Neural cell (in vitro differentiated cells): ENCODE results near the gene RYR1. TPM values are rescaled to one million over a fixed set of nuclear protein-coding genes. Genes with fewer than 3 reads are reported as not detected.
A peak's percentile ranks its signal among the peaks of the same experiment; 100 is the strongest.

Experiments
- H2AFZ ChIP-seq: fragments of 200-600, 300-800 bp; sonication (generic), shearing (Covaris generic); 2 replicates; pipeline ENCODE4 v1.6.0; 2014; ENCODE audit warnings: low read depth, mild to moderate bottlenecking, antibody characterized with exemption, low read length, moderate library complexity
- H3F3A ChIP-seq: fragments of 200-600 bp; shearing (Covaris generic); 2 replicates; pipeline ENCODE4 v1.6.1; 2016; ENCODE audit warnings: mild to moderate bottlenecking, moderate library complexity, mixed read lengths, antibody characterized with exemption, low read length; ENCODE audit not compliant: insufficient read depth, poor library complexity, severe bottlenecking
- H3K27ac ChIP-seq: fragments of 200-600, 300-800 bp; sonication (generic), shearing (Covaris generic); 2 replicates; pipeline ENCODE4 v1.5.1; 2014; ENCODE audit warnings: mild to moderate bottlenecking, low read length, moderate library complexity
- H3K27me3 ChIP-seq: fragments of 300-800, 200-600 bp; sonication (generic), shearing (Covaris generic); 2 replicates; pipeline ENCODE4 v1.6.0; 2014; ENCODE audit warnings: mild to moderate bottlenecking, low read depth, low read length, moderate library complexity; ENCODE audit not compliant: insufficient read depth
- H3K36me3 ChIP-seq: fragments of 300-800, 200-600 bp; sonication (generic), shearing (Covaris generic); 2 replicates; pipeline ENCODE4 v1.5.1; 2014; ENCODE audit warnings: mild to moderate bottlenecking, antibody characterized with exemption, low read length, moderate library complexity; ENCODE audit not compliant: insufficient read depth
- H3K4me2 ChIP-seq: fragments of 300-800, 200-600 bp; sonication (generic), shearing (Covaris generic); 2 replicates; pipeline ENCODE4 v1.6.0; 2014; ENCODE audit warnings: mild to moderate bottlenecking, low read length
- H3K4me3 ChIP-seq: fragments of 300-800, 200-600 bp; sonication (generic), shearing (Covaris generic); 2 replicates; pipeline ENCODE4 v1.5.1; 2014; ENCODE audit warnings: mild to moderate bottlenecking, low read length, moderate library complexity
- H3K79me2 ChIP-seq: fragments of 200-600 bp; shearing (Covaris generic); replicated peaks from 2 replicates; pipeline ENCODE4 v1.6.0; 2014; ENCODE audit warnings: mild to moderate bottlenecking, low read length, moderate library complexity; ENCODE audit not compliant: insufficient read depth
- H3K9ac ChIP-seq: fragments of 300-800, 200-600 bp; sonication (generic), shearing (Covaris generic); 2 replicates; pipeline ENCODE4 v1.6.1; 2016; ENCODE audit warnings: mild to moderate bottlenecking, low read length, mixed read lengths
- H3K9me2 ChIP-seq: fragments of 200-600 bp; shearing (Covaris generic); 2 replicates; pipeline ENCODE4 v1.6.1; 2016; ENCODE audit warnings: mild to moderate bottlenecking, low read length, mixed read lengths; ENCODE audit not compliant: insufficient read depth
- H3K9me3 ChIP-seq: fragments of 200-600, 300-800 bp; sonication (generic), shearing (Covaris generic); 2 replicates; pipeline ENCODE4 v1.6.1; 2016; ENCODE audit warnings: mild to moderate bottlenecking, mixed run types, low read length, moderate library complexity, mixed read lengths
- H4K20me1 ChIP-seq: fragments of 200-600 bp; shearing (Covaris generic); 2 replicates; pipeline ENCODE4 v1.6.1; 2016; ENCODE audit warnings: mild to moderate bottlenecking, mixed run types; ENCODE audit not compliant: insufficient read depth
- EP300 ChIP-seq: fragments of 450-650 bp; conservative IDR thresholded peaks from 2 replicates; pipeline ENCODE4 v1.6.1; 2014; ENCODE audit warnings: antibody characterized with exemption, mild to moderate bottlenecking, moderate library complexity; ENCODE audit not compliant: poor library complexity, severe bottlenecking
- EZH2 ChIP-seq: fragments of 200-600, 300-800 bp; shearing (Covaris generic), sonication (generic); IDR thresholded peaks from 2 replicates; pipeline ENCODE4 v1.6.1; 2014; ENCODE audit warnings: antibody characterized with exemption, low read length, borderline replicate concordance, mild to moderate bottlenecking; ENCODE audit not compliant: insufficient read depth, poor library complexity, severe bottlenecking
- MXI1 ChIP-seq: fragments of 450-650 bp; conservative IDR thresholded peaks from 2 replicates; pipeline ENCODE4 v1.6.1; 2014; ENCODE audit warnings: antibody characterized with exemption, mild to moderate bottlenecking; ENCODE audit not compliant: poor library complexity, severe bottlenecking
- POLR2AphosphoS5 ChIP-seq: IDR thresholded peaks from 2 replicates; pipeline ENCODE4 v1.6.1; 2012
- SMC3 ChIP-seq: fragments of 450-650 bp; conservative IDR thresholded peaks from 2 replicates; pipeline ENCODE4 v1.6.1; 2014; ENCODE audit warnings: antibody characterized with exemption, mild to moderate bottlenecking, moderate library complexity; ENCODE audit not compliant: poor library complexity
- TAF1 ChIP-seq: IDR thresholded peaks from 2 replicates; pipeline ENCODE4 v1.6.1; 2012; ENCODE audit warnings: low read depth
- polyA plus RNA-seq: library from polyadenylated mRNA; depleted of rRNA; stranded (reverse); fragments of >200 nt; gene quantifications from 2 replicates; pipeline ENCODE4 v1.2.3, GENCODE V29; 2014
- TF ChIP-seq, protein P1 (sequence below): fragments of 450-650 bp; IDR thresholded peaks from 2 replicates; pipeline ENCODE4 v1.5.1; 2014; ENCODE audit warnings: antibody characterized with exemption, mild to moderate bottlenecking, moderate library complexity; ENCODE audit not compliant: poor library complexity, severe bottlenecking
- TF ChIP-seq, protein P2 (sequence below): IDR thresholded peaks from 2 replicates; pipeline ENCODE4 v1.6.1; 2012; ENCODE audit warnings: borderline replicate concordance

Gene RYR1
- polyA plus RNA-seq, 1 donor from 2014 or later = 0.69 TPM

DNA sequence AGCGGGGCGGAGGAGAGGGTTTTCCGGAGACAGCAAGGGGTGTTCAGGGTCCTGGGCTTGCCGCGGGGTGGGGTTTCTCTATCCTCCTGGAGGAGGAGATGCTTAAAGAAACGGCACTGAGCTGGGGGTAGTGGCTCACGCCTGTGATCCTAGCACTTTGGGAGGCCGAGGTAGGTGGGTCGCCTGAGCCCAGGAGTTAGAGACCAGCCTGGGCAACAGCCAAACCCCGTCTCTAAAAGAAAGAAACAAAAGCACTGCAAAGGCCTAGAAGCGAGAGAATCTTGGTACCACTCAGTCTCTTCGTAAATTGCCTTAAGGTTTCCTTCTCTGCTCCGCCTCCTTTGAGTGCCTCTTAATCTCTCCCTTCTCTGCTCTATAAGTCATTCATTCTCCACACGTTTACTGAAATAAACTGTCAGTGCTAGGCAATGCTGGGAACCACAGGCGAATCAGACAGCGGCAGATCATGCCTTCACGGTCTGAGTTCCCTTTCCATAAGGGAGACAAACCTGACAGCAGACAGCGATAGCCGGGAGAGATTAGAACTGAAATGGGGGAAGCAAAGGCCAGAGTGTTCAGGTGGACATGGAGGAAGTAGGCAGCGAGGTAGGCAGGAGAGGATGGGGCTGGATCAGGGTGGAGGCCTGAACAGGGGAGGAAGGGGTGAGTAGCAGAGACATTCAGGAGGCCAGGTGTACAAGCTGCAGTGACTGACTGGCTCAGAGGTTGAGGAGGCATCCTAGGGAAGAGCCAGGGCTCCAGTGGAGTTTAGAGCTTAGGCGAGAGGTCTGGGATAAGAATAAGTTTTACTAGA is 186.1 kb downstream of the RYR1 start:
- Histone ChIP-seq H3K27me3 (no peaks in the 10 kb centered on the region), H3K9me2 (no peaks in the 10 kb centered on the region), H3K4me2 (peak overlapping the region; percentile 97), H3F3A (no peaks in the 10 kb centered on the region), H2AFZ (peak overlapping the region; percentile 45), H3K79me2 (peaks cover 11% of the 10 kb centered on the region), H3K4me3 (peak overlapping the region; percentile 76), H3K9me3 (no peaks in the 10 kb centered on the region), H4K20me1 (no peaks in the 10 kb centered on the region), H3K27ac (peak overlapping the region; percentile 62), H3K36me3 (no peaks in the 10 kb centered on the region), H3K9ac (peak overlapping the region; percentile 84)
- TF ChIP-seq TAF1 (no peak), EP300 (no peak), MXI1 (no peak), EZH2 (no peak), POLR2AphosphoS5 (no peak), SMC3 (no peak)
- TF ChIP-seq, protein P1, sequence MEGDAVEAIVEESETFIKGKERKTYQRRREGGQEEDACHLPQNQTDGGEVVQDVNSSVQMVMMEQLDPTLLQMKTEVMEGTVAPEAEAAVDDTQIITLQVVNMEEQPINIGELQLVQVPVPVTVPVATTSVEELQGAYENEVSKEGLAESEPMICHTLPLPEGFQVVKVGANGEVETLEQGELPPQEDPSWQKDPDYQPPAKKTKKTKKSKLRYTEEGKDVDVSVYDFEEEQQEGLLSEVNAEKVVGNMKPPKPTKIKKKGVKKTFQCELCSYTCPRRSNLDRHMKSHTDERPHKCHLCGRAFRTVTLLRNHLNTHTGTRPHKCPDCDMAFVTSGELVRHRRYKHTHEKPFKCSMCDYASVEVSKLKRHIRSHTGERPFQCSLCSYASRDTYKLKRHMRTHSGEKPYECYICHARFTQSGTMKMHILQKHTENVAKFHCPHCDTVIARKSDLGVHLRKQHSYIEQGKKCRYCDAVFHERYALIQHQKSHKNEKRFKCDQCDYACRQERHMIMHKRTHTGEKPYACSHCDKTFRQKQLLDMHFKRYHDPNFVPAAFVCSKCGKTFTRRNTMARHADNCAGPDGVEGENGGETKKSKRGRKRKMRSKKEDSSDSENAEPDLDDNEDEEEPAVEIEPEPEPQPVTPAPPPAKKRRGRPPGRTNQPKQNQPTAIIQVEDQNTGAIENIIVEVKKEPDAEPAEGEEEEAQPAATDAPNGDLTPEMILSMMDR = no peak
- TF ChIP-seq, protein P2, sequence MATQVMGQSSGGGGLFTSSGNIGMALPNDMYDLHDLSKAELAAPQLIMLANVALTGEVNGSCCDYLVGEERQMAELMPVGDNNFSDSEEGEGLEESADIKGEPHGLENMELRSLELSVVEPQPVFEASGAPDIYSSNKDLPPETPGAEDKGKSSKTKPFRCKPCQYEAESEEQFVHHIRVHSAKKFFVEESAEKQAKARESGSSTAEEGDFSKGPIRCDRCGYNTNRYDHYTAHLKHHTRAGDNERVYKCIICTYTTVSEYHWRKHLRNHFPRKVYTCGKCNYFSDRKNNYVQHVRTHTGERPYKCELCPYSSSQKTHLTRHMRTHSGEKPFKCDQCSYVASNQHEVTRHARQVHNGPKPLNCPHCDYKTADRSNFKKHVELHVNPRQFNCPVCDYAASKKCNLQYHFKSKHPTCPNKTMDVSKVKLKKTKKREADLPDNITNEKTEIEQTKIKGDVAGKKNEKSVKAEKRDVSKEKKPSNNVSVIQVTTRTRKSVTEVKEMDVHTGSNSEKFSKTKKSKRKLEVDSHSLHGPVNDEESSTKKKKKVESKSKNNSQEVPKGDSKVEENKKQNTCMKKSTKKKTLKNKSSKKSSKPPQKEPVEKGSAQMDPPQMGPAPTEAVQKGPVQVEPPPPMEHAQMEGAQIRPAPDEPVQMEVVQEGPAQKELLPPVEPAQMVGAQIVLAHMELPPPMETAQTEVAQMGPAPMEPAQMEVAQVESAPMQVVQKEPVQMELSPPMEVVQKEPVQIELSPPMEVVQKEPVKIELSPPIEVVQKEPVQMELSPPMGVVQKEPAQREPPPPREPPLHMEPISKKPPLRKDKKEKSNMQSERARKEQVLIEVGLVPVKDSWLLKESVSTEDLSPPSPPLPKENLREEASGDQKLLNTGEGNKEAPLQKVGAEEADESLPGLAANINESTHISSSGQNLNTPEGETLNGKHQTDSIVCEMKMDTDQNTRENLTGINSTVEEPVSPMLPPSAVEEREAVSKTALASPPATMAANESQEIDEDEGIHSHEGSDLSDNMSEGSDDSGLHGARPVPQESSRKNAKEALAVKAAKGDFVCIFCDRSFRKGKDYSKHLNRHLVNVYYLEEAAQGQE = no peak

DNA sequence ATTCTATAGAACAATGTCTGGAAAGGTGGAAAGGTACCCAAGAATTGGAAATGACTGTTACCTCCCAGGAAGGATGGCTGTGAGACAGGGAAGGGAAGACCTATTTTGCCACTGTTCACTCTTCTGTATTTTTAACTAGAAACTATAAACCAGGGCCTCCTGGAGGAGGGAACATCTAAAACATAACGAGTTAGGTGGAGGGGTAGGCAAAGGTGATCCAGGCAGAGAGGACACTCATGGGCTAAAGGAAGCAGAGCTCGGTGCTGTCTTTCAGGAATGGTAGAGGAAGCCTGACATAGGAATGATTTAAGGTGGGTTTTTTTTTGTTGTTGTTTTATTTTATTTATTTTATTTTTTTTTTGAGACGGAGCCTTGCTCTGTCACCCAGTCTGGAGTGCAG is 191.3 kb downstream of the RYR1 start:
- no peak overlapping the region for H3K27ac ChIP-seq
- no peak overlapping the region for H2AFZ ChIP-seq
- H3K36me3 ChIP-seq = no peaks in the 10 kb centered on the region
- H3K27me3 ChIP-seq = no peaks in the 10 kb centered on the region
- no peak overlapping the region for H3K4me2 ChIP-seq
- H4K20me1 ChIP-seq = no peaks in the 10 kb centered on the region
- peaks cover 4% of the 10 kb centered on the region for H3K79me2 ChIP-seq
- H3K4me3 ChIP-seq = no peak overlapping the region
- no peaks in the 10 kb centered on the region for H3K9me3 ChIP-seq
- H3K9ac ChIP-seq = no peak overlapping the region
- no peaks in the 10 kb centered on the region for H3K9me2 ChIP-seq
- H3F3A ChIP-seq = no peaks in the 10 kb centered on the region
- TF ChIP-seq POLR2AphosphoS5 (no peak), SMC3 (no peak), EZH2 (no peak)
- TF ChIP-seq, protein P2 = no peak
